NCI-H128 (cell line): Measurements from ENCODE around the gene SNAPC4.
"Not testable (repeated sequence)": the region's sequence is repeated elsewhere in the genome, so short reads cannot be mapped to it uniquely, and the experiment has no call there.

Experiments
- DNase-seq: peaks from one replicate; lab custom pipeline; 2025; ENCODE audit not compliant: unreplicated experiment; lab: John Stamatoyannopoulos, UW

Gene SNAPC4

GRCh38 chr9:136433849-136434579 is 34.0 kb upstream of the SNAPC4 start:
- DNase-seq, result no peak

GRCh38 chr9:136433043-136433715 is 33.2 kb upstream of the SNAPC4 start:
- DNase-seq, result no peak

GRCh38 chr9:136432591-136432990 is 32.6 kb upstream of the SNAPC4 start:
- no peak for DNase-seq

- DNase-seq, result no peak
These were observed 31.9 kb upstream of the SNAPC4 start for GRCh38 chr9:136431782-136432350.

GRCh38 chr9:136430588-136431234 is 30.7 kb upstream of the SNAPC4 start:
- DNase-seq, result no peak

- no peak for DNase-seq
These were observed 29.9 kb upstream of the SNAPC4 start for GRCh38 chr9:136429683-136430491.

- no peak for DNase-seq
These were observed 29.2 kb upstream of the SNAPC4 start for GRCh38 chr9:136429075-136429628.

GRCh38 chr9:136426787-136427186 is 26.8 kb upstream of the SNAPC4 start:
- DNase-seq, result no peak

- DNase-seq, result not testable (repeated sequence)
These were observed 25.4 kb upstream of the SNAPC4 start for GRCh38 chr9:136425367-136425766.

- no peak for DNase-seq
These were observed 24.9 kb upstream of the SNAPC4 start for GRCh38 chr9:136424750-136425362.

- DNase-seq, result no peak
These were observed 23.6 kb upstream of the SNAPC4 start for GRCh38 chr9:136423432-136424146.

- DNase-seq, result no peak
These were observed 22.9 kb upstream of the SNAPC4 start for GRCh38 chr9:136422876-136423275.

- DNase-seq, result no peak
These were observed 21.8 kb upstream of the SNAPC4 start for GRCh38 chr9:136421791-136422190.

GRCh38 chr9:136419092-136419420 is 19.1 kb upstream of the SNAPC4 start:
- no peak for DNase-seq

GRCh38 chr9:136418182-136419091 is 18.5 kb upstream of the SNAPC4 start:
- DNase-seq, result no peak

- DNase-seq, result no peak
These were observed 16.9 kb upstream of the SNAPC4 start for GRCh38 chr9:136416914-136417313.

- no peak for DNase-seq
These were observed 16.5 kb upstream of the SNAPC4 start for GRCh38 chr9:136416427-136416826.

- no peak for DNase-seq
These were observed 13.0 kb upstream of the SNAPC4 start for GRCh38 chr9:136412962-136413361.

- DNase-seq, result no peak
These were observed 11.4 kb upstream of the SNAPC4 start for GRCh38 chr9:136411378-136411777.
